ENCODE results near the gene FARSA. TPM values are rescaled to one million over a fixed set of nuclear protein-coding genes. Genes with fewer than 3 reads are reported as not detected.
"Not testable (repeated sequence)": the region's sequence is repeated elsewhere in the genome, so short reads cannot be mapped to it uniquely, and the experiment has no call there.

Gene FARSA
- polyA plus RNA-seq, 1 donor = 42.6 TPM

- peak; percentile 94 for DNase-seq (ENCODE audit: low read depth)
Measured at GRCh38 chr19:12890787-12891552, 42.5 kb downstream of the FARSA start, which contains the start of gene GCDH. Gene GCDH (plus strand): TSS chr19:12891160. CDS start chr19:12891305, 145 bp downstream.

GRCh38 chr19:12890299-12890786, 43.2 kb downstream of the FARSA start:
- not testable (repeated sequence) for DNase-seq (ENCODE audit: low read depth)

DNA sequence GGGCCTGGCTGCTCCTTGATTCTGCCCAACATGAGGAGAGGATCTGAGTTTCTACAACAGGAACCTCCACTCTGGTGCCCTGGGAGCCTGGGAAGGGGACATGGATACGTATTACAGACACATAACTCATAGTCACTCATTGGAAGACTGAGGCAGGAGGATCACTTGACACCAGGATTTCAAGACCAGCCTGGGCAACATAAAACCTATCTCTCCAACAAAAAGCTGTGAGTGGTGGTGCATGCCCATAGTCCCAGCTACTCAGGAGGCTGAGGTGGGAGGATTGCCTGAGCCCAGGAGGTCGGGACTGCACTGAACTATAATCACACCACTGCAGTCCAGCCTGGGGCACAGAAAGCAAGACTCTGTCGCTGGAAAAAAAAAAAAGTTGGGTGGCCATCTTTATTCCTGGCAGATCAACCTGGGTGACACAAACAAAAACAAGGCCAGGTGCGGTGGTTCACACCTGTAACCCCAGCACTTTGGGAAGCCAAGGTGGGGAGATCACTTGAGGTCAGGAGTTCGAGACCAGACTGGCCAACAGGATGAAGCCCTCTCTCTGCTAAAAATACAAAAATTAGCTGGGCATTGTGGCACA, 45.4 kb downstream of the FARSA start:
- no peak for DNase-seq (ENCODE audit: low read depth)

GRCh38 chr19:12886969-12887747, 46.4 kb downstream of the FARSA start, which contains the start of gene KLF1:
Gene KLF1 (minus strand): TSS chr19:12887201. CDS start chr19:12887140, 61 bp downstream.
- no peak for DNase-seq (ENCODE audit: low read depth)

- DNase-seq (ENCODE audit: low read depth) = no peak
Measured at GRCh38 chr19:12886651-12886968, 46.9 kb downstream of the FARSA start.

DNA sequence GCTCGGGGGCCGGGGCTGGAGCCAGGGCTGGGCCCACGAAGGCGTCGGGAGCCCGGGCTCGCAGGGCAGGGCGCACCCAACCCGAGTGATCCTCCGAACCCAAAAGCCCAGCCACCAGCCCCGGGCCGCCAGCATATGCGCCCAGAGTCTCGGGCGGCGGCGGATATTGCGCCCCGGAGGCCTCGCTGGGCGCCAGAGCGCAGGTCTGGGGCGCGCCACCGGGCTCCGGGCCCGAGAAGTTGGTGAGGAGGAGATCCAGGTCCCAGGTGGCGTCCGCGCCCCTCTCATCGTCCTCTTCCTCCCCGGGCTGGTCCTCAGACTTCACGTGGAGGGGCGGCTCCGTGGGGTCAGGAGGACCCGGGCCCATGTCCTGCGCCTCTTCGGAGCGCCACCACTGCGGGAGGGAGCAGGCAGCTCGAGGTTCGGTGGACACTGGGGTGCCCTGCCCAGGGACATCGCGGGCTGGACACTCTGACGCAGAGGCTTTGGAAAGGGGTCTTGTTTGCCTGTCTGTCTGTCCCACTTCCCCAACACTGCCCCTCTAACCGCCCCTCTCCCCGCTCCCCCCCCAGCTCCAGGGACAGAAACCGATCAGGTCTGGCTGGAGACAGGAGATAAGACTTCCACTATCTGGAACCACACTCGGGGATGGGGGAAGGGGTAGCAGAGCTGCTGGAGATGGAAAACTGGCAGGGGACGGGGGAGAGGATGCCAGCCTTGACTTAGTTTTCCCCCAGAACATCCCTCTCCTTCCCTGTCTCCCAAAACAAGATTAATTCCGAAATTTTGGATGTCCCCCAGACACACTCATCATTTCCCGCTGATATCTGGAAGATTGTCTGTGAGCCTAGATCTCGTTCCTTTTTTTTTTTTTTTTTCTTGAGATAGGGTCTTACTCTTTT, 47.5 kb downstream of the FARSA start:
- no peak for DNase-seq (ENCODE audit: low read depth)

DNA sequence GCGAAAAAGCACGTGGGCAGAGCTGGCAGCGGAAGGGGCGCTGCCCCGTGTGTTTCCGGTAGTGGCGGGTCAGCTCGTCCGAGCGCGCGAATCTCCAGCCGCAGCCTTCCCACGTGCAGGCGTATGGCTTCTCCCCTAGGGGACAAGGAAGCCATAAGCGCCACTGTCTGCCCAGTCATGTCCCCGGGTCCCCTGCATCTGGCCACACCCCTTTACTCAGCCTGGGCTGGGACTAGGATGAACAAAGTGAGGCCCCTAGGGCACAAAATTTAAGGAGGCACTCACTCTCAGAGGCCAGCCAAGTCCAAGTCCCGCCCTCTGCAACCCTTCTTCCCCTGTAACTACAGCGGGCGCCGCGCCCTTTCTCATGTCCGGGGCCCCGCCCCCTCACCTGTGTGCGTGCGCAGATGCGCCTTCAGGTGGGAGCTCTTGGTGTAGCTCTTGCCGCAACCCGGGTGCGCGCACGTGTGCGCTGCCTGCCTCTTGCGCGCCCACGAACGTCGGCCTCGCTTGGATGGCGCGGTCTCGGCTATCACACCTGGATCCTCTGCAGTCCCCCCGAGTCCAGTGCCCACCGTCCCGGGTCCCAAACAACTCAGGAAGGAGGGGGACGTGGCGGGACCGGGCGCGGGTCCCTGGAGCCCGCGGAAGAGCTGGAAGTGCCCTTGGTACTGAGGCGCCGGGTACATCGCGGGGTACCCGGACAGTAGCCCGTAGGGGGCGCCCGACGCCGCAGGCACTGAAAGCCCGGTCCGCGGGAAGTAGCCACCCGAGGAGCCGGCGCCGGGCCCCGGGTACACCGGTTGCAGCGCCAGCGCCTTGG, 48.4 kb downstream of the FARSA start:
- DNase-seq (ENCODE audit: low read depth) = no peak

- DNase-seq (ENCODE audit: low read depth) = no peak
Measured at GRCh38 chr19:12884627-12884925, 48.9 kb downstream of the FARSA start.

DNA sequence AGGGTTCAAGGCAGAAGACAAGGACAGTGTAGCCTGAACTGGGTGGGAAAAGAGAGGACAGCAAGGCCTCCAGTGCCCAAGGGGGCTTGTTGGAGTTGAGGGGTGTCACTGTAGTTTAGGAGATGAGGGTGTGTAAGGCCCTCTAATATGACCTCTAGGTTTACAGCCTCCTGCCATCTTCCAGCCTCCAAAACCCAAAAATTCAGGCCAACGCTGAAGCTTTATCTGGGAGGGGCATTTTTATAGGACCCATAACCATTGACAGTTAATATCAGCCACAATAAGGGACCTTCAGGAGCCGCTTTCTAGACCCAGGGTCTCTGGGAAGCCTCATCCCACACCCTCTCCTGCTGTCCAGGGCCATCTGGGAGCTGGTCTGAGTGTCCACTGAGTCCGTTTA, 49.3 kb downstream of the FARSA start:
- DNase-seq (ENCODE audit: low read depth) = no peak

DNA sequence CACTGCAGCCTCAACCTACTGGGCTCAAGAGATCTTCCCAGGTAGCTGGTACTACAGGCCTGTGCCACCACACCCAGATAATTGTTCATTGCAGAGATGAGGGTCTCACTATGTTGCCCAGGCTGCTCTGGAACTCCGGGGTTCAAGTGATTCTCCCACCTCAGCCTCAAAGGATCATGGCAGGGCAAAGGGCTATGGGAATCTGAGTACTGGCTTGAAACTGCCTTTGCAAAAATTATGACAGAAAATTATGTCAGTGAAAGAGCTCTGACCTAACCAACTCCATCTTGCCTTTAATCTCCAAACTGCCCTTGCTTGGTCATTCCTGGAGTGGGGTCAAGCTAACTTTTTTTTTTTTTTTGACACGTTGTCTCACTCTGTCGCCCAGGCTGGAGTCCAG, 50.9 kb downstream of the FARSA start:
- no peak for DNase-seq (ENCODE audit: low read depth)

DNA sequence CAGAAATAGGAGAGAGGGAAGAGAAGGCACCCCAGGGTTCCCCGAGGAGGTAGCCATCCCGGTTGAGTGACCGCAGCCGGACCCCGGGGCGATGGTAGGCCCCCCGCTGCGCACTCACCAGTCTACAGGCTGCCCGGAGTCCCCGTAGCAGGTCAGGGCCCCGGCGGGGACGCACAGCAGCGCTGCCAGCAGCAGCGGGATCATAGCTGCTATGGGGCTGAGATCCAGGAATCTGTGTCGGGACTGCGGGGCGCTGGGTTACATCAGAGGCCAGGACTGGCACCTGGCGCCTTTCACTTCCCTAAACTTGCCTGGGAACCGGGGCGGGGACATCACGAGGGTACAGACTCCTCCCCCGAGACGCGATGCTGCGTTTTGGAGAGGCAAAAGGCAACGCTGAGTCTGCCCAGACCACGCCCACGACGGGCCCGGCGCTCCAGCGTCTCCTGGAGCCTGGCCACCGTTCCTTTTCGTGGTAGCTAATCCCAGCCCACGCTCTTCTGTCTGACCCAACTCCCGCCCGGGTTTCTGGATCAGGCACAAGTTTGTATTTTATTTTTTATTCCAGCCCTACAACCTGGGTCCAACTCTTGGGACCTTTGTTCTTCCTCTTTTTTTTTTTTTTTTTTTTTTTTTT, 52.2 kb downstream of the FARSA start, which contains the start of gene DNASE2:
DNASE2 (minus strand) TSS at position 278 of the 637 bp plus-strand sequence; CDS start at position 204, 74 bp downstream.
- DNase-seq (ENCODE audit: low read depth) = peak; percentile 69

- DNase-seq (ENCODE audit: low read depth) = no peak
Measured at GRCh38 chr19:12880551-12881171, 52.9 kb downstream of the FARSA start.

DNA sequence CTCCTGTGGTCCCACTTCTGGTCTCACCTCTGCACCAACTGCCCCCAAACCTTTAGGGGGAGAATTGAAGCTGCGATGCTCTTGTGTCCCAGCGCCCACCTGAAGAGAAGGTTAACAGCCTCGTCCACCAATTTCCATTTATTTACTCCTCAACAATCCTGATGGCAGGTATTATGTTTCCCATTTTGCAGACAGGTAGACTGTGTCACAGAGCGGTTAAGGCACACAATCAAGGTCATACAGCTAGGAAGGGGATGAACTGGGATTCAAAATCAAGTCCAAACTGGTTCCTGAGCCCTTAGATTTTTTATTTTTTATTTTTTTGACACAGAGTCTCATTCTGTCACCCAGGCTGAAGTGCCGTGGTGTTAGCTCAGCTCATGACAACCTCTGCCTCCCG, 58.4 kb downstream of the FARSA start:
- no peak for DNase-seq (ENCODE audit: low read depth)

DNA sequence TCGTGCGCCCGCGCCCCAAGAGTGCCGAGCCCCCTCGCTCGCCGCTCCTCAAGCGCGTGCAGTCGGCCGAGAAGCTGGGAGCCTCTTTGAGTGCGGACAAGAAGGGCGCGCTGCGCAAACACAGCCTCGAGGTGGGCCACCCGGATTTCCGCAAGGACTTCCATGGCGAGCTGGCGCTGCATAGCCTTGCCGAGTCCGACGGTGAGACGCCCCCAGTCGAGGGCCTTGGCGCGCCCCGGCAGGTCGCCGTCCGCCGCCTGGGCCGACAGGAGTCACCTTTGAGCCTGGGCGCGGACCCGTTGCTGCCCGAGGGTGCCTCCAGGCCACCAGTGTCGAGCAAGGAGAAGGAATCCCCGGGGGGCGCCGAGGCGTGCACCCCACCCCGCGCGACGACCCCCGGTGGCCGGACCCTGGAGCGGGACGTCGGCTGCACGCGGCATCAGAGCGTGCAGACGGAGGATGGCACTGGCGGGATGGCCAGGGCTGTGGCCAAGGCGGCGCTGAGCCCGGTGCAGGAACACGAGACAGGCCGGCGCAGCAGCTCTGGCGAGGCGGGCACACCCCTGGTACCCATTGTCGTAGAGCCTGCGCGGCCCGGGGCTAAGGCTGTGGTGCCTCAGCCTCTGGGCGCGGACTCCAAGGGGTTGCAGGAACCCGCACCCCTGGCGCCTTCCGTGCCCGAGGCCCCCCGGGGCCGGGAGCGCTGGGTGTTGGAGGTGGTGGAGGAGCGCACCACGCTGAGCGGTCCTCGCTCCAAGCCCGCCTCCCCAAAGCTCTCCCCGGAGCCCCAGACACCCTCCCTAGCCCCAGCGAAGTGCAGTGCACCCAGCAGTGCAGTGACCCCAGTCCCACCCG, 59.4 kb downstream of the FARSA start:
- no peak for DNase-seq (ENCODE audit: low read depth)

- DNase-seq (ENCODE audit: low read depth) = no peak
Measured at GRCh38 chr19:12872941-12873890, 60.3 kb downstream of the FARSA start.
